NCI-H2107 treated with DMSO at 0.1 percent for 48 hours (cell line): ENCODE data around the gene ITPR1.
"Not testable (repeated sequence)": the region's sequence is repeated elsewhere in the genome, so short reads cannot be mapped to it uniquely, and the experiment has no call there.

ENCODE experiments used
- DNase-seq: peaks from one replicate; lab custom pipeline; 2025; ENCODE audit not compliant: unreplicated experiment; lab: John Stamatoyannopoulos, UW

The ITPR1 gene

DNA sequence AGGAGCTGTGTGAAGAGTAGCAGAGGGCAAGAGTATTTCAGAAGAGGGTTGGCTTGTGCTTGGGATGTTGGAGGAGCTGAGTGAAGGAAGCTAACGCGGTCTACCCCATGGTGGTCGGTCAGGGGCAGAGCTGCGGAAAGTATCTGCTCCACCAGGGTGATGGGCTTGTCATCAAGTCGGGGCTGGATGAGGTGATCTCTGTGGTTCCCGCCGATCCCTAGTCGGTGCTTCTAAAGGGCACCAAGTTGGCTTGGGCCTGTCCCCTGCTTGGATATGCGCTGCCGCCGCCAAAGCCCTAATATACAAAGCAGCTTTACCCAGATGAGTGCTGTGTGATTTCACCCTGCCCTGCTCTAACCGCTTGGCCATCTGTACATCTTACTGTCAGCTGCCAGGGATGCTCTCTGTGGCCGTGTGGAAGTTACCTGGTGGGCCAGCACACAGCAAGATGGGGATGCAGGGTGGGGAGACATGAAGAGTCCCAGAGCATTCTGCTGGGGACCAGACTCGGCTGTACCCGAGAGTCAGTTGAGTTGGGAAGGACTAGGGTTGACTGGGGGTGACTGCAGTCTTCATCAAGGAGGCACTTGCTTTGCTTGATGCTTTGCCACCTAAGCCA, 260.0 kb downstream of the ITPR1 start:
- no peak for DNase-seq

DNA sequence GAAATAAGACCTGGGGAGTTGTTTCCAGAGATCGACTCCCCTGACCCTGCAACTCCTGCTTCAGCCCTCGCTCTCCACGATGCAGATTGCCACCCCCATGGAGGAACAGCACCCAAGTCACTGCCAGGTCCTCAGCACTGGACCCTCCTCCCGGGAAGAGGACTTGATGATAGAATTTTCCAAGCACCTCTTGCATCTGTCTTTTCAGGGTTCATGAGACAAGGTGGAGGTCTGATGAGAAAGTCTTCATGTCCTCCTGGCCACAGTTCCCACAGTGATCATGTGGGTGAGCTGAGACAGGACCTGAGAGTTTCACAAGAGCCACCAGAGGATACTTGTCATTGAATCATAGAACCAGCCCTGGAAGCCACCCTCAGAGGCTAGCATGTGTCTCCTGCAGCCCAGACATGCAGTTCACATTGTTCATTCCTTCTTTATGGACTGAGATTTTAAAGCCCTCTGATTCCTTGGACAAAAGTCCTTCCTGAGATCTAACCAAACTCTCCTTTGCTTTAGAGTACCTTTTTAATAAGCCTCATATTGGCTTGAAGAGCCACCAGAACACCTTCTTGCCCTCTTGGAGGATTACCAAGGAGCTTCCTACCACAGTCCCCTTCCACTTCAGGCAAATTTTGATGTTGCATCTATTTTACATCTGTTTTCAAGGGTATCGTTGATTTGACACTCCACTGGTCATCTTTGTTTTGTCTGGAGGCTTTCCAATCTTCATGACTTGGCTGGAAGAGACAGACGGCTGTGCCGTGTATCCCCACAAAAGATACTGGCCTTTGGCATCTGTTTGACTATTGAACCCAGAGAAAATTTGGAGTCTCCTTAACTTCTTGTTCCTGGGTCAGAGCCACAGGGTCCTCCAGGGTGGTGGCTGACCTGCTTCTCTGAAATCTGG, 261.3 kb downstream of the ITPR1 start:
- no peak for DNase-seq

DNA sequence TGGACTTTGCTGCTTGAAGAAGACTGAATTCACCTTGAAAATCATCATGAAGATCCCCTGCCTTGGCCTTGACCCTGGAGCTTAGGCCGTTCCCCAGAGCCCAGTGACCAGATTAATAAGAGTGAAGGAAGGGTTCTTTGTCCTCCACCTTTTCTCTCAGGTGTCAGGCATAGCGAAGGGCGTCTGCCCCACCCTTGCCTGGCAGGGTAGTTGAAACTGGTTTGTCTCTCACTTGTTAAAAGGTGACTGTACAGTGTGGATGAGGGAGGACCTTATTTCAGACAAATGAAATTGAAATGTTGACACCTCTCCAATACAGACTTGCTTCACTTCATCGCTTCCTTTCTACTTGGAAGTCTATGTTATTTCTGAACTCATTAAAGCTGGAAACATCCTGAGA, 262.4 kb downstream of the ITPR1 start:
- no peak for DNase-seq

DNA sequence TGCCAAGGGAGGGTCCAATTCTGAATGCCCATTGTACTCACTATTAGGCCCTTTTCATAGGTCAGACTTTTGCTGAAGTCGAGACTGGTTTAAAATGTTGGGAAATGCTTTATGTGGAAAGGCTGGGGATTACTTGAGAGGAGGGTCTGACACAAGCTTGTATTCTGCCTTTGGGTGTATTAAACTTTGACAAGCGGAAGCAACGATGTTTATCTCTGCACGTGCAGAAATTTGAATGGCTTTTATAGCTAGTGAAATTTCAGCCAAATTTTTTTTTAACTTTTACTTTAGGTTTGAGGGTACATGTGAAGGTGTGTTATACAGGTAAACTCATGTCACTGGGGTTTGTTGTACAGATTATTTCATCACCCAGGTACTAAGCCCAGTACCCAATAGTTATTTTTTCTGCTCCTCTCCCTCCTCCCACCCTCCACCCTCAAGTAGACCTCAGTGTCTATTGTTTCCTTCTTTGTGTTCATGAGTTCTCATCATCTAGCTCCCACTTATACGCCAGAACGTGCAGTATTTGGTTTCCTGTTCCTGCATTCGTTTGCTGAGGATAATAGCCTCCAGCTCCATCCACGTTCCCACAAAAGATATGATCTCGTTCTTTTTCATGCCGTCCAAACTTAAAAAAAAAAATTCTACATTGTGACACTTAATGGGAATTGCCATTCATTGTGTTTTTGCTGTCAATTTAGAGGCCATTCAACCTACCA, 263.1 kb downstream of the ITPR1 start:
- no peak for DNase-seq

DNA sequence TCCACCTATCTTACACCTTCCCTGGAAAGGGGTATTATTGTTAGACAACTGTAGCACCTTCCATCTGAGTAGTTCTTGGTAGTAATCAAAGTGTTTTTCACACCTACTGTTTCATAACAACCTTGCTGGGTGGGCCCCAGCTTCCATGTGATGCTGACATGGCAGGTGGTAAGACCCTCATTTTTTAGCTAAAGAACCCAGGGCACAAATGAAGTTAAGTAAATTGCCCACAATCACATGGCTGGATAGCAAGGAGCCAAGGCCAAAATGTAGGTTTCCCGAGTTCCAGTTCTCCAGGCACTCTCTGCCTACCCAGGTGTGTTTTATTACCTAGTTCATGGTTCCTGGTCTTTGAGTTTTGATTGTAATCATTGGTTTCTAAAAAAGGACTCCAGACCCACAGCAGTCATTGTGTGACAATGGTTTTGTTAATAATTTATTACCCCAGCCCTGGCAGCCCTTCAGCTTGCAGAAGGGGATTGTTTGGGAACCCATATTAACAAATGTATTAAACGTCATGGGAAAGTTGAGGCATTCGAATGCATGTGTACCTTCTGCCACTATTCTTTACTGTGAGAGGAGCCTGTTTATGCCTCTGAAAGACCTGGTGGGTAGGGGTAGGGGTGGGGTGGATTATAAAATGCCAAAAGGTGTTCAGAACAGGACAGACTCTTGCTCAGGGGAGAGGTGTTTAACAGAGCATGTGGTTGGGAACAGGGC, 263.9 kb downstream of the ITPR1 start:
- DNase-seq: no peak

DNA sequence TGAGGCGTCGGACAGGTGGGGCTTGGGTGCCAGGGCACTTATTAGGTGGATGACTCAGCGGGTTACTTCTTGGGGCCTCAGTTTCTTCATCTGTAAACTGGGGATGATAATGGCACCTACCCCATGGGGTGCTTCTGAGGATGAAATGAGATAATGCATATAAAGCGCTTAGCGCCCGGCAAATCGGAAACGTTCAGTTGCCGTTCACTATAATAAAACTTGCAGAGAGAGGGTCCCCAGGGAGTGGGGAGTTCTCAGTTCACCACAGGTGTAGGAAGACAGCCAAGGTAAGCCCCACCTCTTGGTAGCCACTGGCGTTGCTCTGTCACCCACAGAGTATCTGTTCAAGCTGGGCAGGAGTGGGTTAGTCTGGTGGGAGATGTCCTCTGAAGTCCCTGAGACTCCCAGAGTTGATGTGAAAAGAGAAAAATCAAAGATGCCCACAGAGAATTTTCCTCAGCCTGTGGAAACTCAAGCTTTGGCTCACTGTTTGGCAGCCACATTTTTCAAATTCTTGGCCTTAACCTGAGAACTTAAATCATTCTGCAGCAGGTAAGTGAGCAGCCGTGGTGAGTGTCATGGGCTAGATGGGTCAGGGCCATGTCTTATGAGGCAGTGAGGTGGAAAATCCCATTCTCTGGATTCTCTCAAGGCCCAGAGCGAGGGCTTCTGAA, 264.6 kb downstream of the ITPR1 start:
- DNase-seq: no peak

DNA sequence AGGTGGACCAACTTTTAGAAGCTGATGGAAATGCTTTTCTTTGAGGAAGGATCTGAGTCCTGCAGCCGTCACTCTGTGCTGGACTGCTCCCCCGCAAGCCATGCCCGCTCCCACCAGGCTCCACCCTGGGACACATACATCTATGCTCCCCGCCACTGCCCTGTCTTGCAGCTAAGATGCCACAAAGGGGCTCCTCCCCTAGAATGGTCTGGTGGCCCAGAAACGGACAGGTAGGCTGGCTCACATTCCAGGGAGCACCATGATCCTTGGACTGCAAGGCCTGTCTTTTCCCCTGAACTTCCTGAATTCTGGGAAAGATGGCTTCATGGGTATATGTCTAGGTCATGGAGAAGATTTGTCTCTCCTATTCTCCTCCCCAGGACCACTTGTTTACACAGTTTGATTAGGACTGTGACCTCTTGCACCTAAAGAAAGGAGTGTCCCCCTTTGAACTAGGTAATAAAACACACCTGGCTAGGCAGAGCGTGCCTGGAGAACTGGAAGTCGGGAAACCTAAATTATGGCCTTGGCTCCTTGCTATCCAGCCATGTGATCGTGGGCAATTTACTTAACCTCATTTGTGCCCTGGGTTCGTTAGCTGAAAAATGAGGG, 265.2 kb downstream of the ITPR1 start:
- DNase-seq: no peak

DNA sequence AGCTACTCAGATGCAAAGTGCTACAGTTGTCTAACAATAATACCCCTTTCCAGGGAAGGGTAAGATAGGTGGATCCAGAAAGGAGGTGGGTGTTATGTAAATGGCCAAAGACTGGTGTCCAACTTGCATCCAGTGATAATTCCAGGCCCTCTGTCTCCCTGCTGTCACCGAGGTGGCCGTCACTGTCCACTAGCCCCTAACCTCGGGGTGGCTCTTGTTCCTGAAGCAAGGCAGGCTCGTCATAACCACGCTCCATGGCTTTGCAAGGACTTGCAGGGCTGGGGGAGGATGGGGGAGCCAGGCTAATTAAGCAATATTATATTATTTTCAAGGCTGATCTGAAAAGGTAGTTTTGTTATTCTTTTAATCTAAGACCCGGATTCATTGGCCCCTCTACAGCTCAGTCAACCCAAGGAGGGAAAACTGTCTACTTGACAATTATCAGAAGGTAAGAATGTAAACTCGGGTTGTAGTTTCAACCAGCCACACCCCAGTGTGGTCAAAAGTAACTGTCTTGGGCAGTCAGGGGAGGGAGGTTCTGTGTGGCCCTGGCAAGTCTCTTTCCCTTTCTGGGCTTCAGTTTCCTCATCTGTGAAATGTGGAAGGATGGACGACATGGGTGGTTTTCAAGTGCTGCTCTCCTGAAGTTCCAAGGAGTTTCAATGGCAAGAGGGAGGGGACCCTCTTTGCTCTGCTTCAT, 266.0 kb downstream of the ITPR1 start:
- no peak for DNase-seq

DNA sequence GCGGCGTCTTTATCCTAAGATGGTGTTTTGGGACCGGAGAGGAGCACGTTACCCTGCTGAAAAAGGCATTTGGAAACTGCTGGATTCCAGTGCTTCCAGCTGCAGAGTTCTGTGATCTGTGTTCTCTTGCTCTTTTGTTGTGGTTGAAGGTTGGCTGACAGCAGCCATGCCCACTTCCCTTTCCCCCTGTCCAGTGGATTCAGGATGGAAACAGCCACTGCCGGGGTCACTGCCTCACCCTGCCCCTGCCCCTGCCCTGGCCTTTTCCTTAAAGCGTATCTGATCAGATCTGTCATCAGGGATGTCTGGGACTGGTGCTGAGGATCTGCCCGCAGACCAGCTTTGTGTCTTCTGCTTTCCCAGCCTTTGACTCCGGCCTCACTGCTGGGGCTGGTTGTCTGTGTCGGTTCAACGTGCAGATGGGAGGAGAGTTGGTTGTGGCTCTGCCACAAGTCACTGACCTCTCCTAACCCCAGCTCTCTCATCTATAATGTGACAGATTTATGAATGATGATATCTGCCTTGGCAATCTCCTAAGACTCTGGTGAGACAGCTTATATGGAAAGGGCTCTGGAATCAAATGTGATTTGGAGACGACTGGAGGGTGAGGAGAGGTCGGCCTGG, 266.7 kb downstream of the ITPR1 start:
- no peak for DNase-seq

DNA sequence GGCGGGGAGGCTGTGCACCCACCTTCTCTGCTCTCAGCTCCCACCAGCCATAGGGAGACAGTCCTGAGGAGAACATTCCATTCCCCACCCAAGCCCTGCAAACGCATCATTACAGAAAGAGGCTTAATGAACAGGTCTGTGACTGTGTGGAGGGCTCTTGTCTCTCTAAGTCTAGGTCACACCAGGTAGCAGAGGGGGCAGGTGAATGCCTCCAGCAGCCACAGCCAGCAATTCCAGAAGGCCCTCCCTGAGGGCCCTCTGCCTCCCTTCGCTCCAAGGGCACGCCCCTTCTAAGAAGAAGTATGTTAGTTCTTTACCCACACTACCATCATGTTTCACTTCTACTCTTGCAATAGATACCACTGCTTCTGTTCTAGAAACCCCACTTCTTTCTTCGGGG, 268.6 kb downstream of the ITPR1 start:
- DNase-seq: no peak

DNA sequence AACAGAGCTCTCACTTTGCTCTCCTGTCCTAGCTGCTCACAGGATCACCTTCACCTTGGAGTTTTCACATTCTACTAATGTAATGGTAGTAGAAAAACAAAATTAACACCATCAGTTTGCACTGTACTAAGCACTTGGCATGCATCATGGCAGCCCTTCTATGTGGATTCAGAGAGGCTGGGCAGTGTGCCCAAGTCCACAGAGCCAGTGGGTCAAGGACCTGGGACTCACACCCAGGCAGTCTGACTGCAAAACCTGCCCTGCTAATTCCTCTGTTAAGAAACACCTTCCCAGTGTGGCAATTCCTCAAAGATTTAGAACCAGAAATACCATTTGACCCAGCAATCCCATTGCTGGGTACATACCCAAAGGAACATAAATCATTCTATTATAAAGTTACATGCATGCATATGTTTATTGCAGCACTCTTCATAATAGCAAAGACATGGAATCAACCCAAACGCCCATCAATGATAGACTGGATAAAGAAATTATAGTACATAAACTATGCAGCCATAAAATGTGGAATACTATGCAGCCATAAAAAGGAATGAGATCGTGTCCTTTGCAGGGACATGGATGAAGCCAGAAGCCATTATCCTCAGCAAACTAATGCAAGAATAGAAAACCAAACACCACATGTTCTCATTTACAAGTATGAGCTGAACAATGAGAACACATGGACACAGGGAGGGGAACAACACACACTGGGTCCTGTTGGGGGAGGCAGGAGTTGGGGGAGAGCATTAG, 269.5 kb downstream of the ITPR1 start:
- not testable (repeated sequence) for DNase-seq

DNA sequence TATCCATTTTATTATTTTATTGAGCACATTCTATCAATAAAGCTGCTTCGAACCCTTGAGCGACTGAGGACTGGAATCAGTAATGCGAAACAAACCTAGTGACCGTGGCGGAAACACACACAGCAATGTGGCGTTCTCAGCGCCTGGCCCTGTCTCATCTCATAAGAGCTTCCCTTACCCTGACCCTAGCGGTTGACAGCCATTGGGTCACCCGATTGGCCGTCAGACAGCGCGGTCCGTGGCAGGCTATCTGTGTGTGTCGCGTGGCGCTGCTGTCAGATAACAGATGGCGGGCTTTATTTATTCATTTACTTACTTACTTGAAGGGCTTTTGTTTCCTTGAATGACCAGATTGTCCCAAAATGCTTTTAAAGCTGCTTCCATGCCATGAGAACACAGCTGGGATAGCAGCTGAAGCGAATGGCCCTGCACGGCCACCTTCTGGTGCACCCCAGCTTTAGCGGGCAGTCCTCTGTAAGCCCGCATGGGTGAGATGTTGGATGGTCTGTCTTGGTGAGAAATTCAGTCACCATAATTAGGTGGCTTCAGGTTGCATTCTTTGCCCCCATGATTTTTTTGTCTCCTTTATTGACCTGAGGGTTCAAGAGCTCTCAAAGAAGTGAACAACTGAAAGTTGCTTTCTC, 270.6 kb downstream of the ITPR1 start:
- no peak for DNase-seq

DNA sequence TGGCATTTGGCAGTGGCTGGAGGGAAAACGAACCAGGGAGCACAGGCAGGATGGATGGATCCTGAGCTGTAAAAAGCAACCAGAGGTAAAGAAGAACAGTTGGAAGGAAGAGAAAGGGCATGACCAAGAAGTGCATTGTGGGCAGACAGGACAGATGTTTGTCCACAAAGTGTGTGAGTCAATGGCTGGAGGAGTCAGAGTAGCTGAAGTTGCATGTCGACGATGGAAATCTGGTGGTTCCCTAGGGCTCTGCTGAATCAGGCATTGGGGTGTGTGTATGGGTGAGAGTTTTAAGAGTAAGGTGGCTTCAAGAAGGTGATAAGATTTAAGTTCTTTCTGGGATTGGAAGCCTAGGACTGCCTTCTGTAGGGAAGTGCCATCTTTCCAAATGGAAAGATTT, 272.1 kb downstream of the ITPR1 start:
- no peak for DNase-seq

DNA sequence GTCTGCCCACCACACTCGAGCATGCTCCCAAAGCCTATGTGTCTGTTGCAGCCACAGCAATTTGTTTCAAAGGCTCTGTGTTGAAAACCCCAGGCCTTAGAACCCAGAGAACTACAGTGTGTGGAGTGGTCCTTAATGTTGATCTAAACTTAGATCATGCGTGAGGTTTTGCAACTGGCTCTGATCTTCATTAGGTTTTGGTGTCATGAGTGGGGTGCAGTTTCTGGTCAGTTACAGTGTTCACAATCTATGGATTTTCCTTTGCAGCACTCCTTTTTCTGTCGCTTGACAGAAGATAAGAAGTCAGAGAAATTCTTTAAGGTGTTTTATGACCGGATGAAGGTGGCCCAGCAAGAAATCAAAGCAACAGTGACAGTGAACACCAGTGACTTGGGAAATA, 273.1 kb downstream of the ITPR1 start:
- DNase-seq: no peak

DNA sequence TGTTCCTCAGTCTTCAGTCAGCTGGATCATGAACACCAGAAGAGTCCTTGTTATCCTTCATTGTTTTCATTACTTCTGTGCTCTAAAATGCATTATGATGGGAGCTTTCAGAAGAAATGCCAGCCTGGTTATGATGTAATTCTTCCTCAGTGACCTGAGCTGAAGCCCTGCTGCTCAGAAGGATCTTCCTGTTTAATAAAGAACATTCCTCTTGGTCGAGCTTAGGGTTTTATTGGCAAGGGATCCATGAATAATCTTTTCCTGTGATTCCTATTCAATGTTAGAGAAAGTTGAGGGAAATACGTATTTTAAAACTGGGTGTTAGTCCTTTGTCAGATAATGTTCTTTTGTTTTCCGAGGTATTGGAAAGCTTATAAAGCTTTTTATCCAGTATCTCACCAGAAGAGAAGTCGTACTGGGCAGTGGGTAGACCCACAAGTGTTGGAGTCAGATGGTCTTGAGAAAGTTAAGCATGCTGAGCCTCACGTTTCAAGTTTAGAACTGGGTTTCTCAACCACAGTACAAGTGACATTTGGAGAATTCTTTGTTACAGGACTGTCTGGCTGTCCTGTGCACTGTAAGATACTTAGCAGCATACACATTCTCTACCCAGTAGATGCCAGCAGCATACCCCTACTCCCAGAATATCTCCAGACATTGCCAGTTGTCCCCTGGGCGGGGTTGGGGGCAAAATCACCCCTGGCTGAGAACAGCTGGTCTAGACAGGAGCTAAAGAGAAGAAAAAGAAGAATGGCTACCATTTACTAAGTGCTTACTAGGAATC, 273.8 kb downstream of the ITPR1 start:
- no peak for DNase-seq

DNA sequence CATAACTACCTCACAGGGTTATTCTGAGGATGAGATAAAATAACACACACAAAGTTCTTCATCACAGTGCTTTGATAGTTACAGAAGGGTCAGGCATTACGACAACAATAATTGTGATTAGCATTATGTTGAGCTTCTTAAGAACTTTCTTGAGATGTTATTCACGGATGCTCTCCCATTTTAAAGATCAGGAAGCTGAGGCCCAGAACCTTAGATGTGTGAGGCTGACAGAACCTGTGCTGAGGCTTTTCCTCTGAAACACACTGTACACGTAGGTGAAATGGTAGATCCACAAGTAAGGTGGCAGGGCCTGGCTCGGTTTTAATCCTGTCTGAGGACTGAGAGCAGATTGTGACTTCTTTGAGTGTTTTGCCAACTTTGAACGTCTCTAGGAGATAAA, 274.9 kb downstream of the ITPR1 start:
- DNase-seq: no peak

DNA sequence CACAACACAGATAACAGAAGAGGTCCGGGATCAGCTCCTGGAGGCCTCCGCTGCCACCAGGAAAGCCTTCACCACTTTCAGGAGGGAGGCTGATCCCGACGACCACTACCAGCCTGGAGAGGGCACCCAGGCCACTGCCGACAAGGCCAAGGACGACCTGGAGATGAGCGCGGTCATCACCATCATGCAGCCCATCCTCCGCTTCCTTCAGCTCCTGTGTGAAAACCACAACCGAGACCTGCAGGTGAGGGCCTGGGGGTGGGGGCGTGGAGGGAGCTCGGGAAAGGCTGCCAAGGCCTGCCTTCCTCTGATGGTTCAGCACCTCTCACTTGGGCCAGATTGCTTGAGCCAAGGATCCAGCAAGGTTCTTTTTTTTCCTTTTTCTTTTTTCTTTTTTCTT, 275.4 kb downstream of the ITPR1 start:
- no peak for DNase-seq
